SK-N-MC (cell line): ENCODE measurements around the gene PCSK5.

Experiments
- DNase-seq: peaks from one replicate; pipeline ENCODE4 v3.0.0-alpha.2; 2011; ENCODE audit warnings: low read depth, low spot score
- H3K27ac ChIP-seq: fragments of 200-600 bp; sonication (generic); 2 replicates; pipeline ENCODE4 v1.5.1; 2016; ENCODE audit warnings: mixed run types
- H3K36me3 ChIP-seq: fragments of 200-600 bp; sonication (generic); 2 replicates; pipeline ENCODE4 v1.6.1; 2017; ENCODE audit warnings: antibody characterized with exemption, low read length, mixed read lengths; ENCODE audit not compliant: insufficient read depth
- H3K4me3 ChIP-seq: fragments of 200-600 bp; sonication (generic); 2 replicates; pipeline ENCODE4 v1.5.1; 2016
- H3K9ac ChIP-seq: fragments of 200-600 bp; sonication (generic); 2 replicates; pipeline ENCODE4 v1.8.0; 2017; ENCODE audit warnings: mixed run types, mixed read lengths; ENCODE audit not compliant: insufficient read length
- H3K9me3 ChIP-seq: fragments of 200-600 bp; sonication (generic); 2 replicates; pipeline ENCODE4 v1.6.1; 2017; ENCODE audit warnings: low read depth, mild to moderate bottlenecking, antibody characterized with exemption, low read length, moderate library complexity, mixed read lengths
- EZH2 ChIP-seq: fragments of 200-600 bp; sonication (generic); IDR thresholded peaks from one replicate; pipeline ENCODE4 v1.6.1; 2017; ENCODE audit warnings: antibody characterized with exemption
- FOXP2 ChIP-seq: optimal IDR thresholded peaks from 2 replicates; pipeline ENCODE3; 2011; ENCODE audit warnings: mild to moderate bottlenecking, moderate library complexity; ENCODE audit not compliant: insufficient read depth; ENCODE audit errors: extremely low read length, control extremely low read depth
- POLR2AphosphoS5 ChIP-seq: IDR thresholded peaks from 2 replicates; pipeline ENCODE4 v1.6.1; 2012; ENCODE audit warnings: mild to moderate bottlenecking, low read depth, low read length, borderline replicate concordance

Gene PCSK5

GRCh38 chr9:76086539-76086938 is 196.1 kb downstream of the PCSK5 start:
- H3K27ac ChIP-seq: no peak overlapping the region
- H3K9me3 ChIP-seq: no peaks in the 10 kb centered on the region
- H3K9ac ChIP-seq: no peak overlapping the region
- TF ChIP-seq FOXP2 (no peak), EZH2 (no peak), POLR2AphosphoS5 (no peak)
- H3K4me3 ChIP-seq: no peak overlapping the region
- DNase-seq: no peak
- H3K36me3 ChIP-seq: no peaks in the 10 kb centered on the region

DNA sequence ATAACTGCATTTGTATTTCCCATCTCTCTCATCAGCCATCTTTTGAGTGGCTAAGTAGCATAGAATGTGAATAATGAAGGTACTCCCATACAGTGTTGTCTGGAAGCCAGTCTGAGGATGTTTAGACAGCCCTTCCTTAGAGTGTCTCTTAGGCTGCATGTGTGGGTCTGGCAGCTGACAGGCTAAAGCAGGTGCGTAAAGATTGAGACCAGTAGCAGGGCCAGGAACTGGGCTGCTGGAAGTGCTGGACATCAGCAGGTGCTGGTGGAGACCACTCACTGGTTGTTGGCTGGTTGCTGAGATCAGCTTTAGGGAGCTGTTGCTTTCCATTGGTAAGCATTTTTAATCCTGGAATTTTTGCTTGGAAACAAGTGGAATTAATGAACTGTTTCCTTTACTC is 197.5 kb downstream of the PCSK5 start:
- H3K36me3 ChIP-seq: no peaks in the 10 kb centered on the region
- no peak overlapping the region for H3K27ac ChIP-seq
- H3K4me3 ChIP-seq: no peak overlapping the region
- H3K9me3 ChIP-seq: no peaks in the 10 kb centered on the region
- no peak for DNase-seq
- TF ChIP-seq FOXP2 (no peak), POLR2AphosphoS5 (no peak), EZH2 (no peak)
- H3K9ac ChIP-seq: no peak overlapping the region

DNA sequence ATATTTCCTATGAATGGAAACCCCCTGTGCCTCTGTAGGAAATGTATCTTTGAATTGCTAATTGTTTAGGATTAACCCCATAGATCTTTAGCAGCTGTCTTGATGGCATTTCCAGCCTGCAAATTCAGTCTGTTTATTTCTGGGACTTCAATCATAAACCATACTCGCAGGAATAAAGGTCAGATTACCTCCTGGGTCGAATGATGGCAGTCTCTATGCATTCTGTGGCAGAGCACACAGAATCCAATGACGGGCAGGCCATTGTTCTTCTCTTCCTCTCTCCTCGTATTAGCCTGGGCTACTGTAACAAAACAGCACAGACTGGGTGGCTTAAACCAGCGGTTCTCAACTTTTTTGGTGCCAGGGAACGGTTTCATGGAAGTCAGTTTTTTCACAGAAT is 199.9 kb downstream of the PCSK5 start:
- DNase-seq: no peak
- Histone ChIP-seq H3K36me3 (no peaks in the 10 kb centered on the region), H3K4me3 (no peak overlapping the region), H3K9ac (no peak overlapping the region), H3K9me3 (no peaks in the 10 kb centered on the region), H3K27ac (no peak overlapping the region)
- TF ChIP-seq FOXP2: no peak
- no peak for TF ChIP-seq POLR2AphosphoS5
- TF ChIP-seq EZH2: no peak

GRCh38 chr9:76090909-76091308 is 200.4 kb downstream of the PCSK5 start:
- Histone ChIP-seq H3K27ac (no peak overlapping the region), H3K9ac (no peak overlapping the region), H3K9me3 (no peaks in the 10 kb centered on the region), H3K36me3 (no peaks in the 10 kb centered on the region), H3K4me3 (no peak overlapping the region)
- TF ChIP-seq FOXP2 (no peak), POLR2AphosphoS5 (no peak), EZH2 (no peak)
- no peak for DNase-seq

DNA sequence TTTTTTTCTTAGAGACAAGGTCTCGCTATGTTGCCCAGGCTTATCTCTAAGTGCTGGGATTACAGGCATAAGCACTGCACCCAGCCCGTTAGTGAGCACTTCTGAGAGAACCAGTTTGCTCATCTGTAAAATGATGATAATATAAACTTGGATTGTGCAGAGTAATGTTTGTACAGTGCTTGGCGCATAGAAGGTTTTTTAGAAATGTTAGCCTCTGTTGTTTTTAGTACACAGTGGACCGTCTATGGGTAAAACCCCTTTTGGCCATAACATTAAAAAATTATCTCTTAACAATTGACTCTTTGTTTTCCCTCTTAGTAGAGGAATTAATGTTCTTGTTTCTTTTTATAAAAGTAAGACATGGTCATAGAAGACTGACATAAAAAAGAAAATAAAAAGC is 202.1 kb downstream of the PCSK5 start:
- no peak overlapping the region for H3K27ac ChIP-seq
- no peaks in the 10 kb centered on the region for H3K36me3 ChIP-seq
- DNase-seq: no peak
- no peaks in the 10 kb centered on the region for H3K9me3 ChIP-seq
- no peak overlapping the region for H3K4me3 ChIP-seq
- TF ChIP-seq FOXP2 (no peak), EZH2 (no peak), POLR2AphosphoS5 (no peak)
- H3K9ac ChIP-seq: no peak overlapping the region

- H3K36me3 ChIP-seq: no peaks in the 10 kb centered on the region
- H3K27ac ChIP-seq: no peak overlapping the region
- no peak for TF ChIP-seq FOXP2
- no peak for TF ChIP-seq EZH2
- no peak for TF ChIP-seq POLR2AphosphoS5
- H3K9me3 ChIP-seq: no peaks in the 10 kb centered on the region
- no peak overlapping the region for H3K4me3 ChIP-seq
- H3K9ac ChIP-seq: no peak overlapping the region
- no peak for DNase-seq
Measured at GRCh38 chr9:76095585-76095984, 205.1 kb downstream of the PCSK5 start.

DNA sequence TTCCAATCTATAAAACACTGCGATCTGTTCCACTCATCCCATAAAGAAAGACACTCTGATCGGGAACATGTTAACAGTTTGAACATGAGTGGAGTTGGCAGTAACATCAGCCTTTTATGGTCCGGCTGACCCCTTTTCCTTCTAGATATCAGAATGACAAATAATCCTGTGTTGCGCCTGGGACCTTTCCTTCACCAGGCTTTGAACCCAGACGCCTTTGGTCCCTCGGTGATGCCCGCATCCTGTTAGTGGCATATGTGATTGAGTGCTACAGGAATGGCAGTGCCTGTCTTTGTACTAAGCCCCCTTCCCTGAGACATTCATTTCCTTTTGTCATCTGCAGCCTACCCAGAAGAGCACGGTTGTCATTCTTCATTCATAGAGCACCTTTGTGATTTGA is 209.0 kb downstream of the PCSK5 start:
- H3K4me3 ChIP-seq: no peak overlapping the region
- DNase-seq: no peak
- TF ChIP-seq POLR2AphosphoS5: no peak
- no peak for TF ChIP-seq FOXP2
- no peak for TF ChIP-seq EZH2
- no peaks in the 10 kb centered on the region for H3K36me3 ChIP-seq
- H3K9me3 ChIP-seq: no peaks in the 10 kb centered on the region
- no peak overlapping the region for H3K27ac ChIP-seq
- H3K9ac ChIP-seq: no peak overlapping the region

DNA sequence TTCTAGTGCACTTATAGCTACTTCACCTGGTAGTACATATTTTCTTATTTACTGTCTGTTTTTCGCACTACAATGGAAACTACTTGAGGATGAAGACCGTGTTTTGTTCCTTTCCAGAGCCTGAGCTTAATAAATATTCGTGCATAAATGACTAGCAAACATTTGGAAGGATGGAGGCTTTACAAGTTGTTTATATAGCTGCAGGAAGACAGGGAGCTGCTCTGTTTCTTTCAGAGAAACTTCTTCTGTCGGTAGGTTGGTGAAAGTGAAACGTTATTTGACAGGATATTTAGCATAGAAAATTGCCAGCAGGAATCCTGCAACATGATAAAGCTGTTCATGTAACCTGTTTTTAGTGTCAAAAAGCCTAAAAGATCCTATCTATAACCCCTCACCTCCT is 210.6 kb downstream of the PCSK5 start:
- H3K4me3 ChIP-seq: no peak overlapping the region
- TF ChIP-seq POLR2AphosphoS5 (no peak), FOXP2 (no peak), EZH2 (no peak)
- H3K9ac ChIP-seq: no peak overlapping the region
- no peak for DNase-seq
- H3K9me3 ChIP-seq: no peaks in the 10 kb centered on the region
- no peak overlapping the region for H3K27ac ChIP-seq
- H3K36me3 ChIP-seq: no peaks in the 10 kb centered on the region

DNA sequence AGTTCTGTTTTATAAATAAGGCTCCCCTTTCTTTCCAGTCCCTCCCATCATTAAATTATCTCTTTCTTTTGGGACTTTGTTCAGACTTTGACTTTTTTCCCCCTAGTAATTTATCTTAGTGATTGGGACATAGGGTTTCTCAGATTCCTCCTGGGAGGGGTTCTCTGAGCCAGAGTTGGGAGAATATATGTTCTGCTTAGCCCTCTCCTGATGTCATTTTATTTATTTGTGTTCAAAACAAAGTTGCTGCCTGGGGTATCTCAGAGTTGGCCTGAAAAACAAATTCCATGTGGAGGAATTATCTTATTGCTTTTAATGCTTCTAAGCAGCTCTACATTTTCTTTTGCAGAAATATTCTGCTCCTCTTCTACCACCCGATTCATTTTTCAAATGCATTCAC is 211.0 kb downstream of the PCSK5 start:
- Histone ChIP-seq H3K4me3 (no peak overlapping the region), H3K27ac (no peak overlapping the region), H3K9me3 (no peaks in the 10 kb centered on the region), H3K36me3 (no peaks in the 10 kb centered on the region), H3K9ac (no peak overlapping the region)
- DNase-seq: no peak
- TF ChIP-seq FOXP2 (no peak), POLR2AphosphoS5 (no peak), EZH2 (no peak)
